Activated naive CD8-positive, alpha-beta T cell (primary cell): ENCODE measurements around the gene INVS.
"Not testable (repeated sequence)": the region's sequence is repeated elsewhere in the genome, so short reads cannot be mapped to it uniquely, and the experiment has no call there.

Experiments
- H3K27ac Mint-ChIP-seq: one replicate; pipeline ENCODE4 v1.8.0; 2021; ENCODE audit warnings: mixed read lengths
- H3K27me3 Mint-ChIP-seq: one replicate; pipeline ENCODE4 v1.8.0; 2021; ENCODE audit warnings: mixed read lengths
- H3K36me3 Mint-ChIP-seq: one replicate; pipeline ENCODE4 v1.8.0; 2021; ENCODE audit warnings: mixed read lengths
- H3K4me1 Mint-ChIP-seq: one replicate; pipeline ENCODE4 v1.8.0; 2021; ENCODE audit warnings: low read depth, mixed read lengths
- H3K4me3 Mint-ChIP-seq: one replicate; pipeline ENCODE4 v1.8.0; 2021; ENCODE audit warnings: mild to moderate bottlenecking, mixed read lengths
- H3K9me3 Mint-ChIP-seq: one replicate; pipeline ENCODE4 v1.8.0; 2021; ENCODE audit warnings: low read depth, mixed read lengths

Gene INVS

DNA sequence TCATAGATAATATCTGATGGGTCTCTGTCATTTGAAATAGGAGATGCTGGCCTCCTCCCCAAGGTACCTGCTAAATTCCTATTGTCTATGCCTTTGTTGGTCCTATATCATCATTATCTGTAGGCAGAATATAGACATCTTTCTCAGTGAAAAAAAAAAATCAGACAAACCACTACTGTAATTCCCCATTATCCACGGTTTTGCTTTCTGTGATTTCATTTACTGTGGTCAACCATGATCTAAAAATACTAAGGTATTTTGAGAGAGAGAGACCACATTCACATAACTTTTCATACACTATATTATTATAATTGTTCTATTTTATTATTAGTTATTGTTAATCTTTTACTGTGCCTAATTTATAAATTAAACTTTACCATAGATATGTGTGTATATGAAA is 122.5 kb downstream of the INVS start:
- H3K4me3 Mint-ChIP-seq: no peak overlapping the region
- H3K36me3 Mint-ChIP-seq: peaks cover 2% of the 10 kb centered on the region
- no peak overlapping the region for H3K27ac Mint-ChIP-seq
- H3K9me3 Mint-ChIP-seq: no peaks in the 10 kb centered on the region
- H3K4me1 Mint-ChIP-seq: no peaks in the 10 kb centered on the region
- no peaks in the 10 kb centered on the region for H3K27me3 Mint-ChIP-seq

DNA sequence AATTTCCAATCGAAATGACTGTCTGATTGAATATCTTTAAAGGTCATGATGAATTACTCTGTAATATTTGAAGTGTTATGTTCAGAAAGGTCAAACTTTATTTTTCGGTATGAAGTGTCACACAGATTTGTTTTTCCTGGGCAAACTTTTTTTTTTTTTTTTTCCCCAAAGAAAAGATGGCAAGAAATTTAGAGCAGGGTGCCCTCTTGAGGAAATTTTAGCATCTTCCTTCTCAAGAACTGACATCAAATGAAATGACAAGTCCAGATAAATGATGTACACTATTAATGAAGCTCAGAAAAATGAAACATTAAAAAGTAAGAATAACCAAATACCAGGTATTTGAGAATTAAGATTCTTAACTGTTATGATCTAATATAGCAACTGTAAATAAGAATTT is 123.6 kb downstream of the INVS start:
- no peaks in the 10 kb centered on the region for H3K27me3 Mint-ChIP-seq
- H3K4me3 Mint-ChIP-seq: no peak overlapping the region
- peaks cover 4% of the 10 kb centered on the region for H3K36me3 Mint-ChIP-seq
- H3K27ac Mint-ChIP-seq: no peak overlapping the region
- H3K4me1 Mint-ChIP-seq: no peaks in the 10 kb centered on the region
- no peaks in the 10 kb centered on the region for H3K9me3 Mint-ChIP-seq

DNA sequence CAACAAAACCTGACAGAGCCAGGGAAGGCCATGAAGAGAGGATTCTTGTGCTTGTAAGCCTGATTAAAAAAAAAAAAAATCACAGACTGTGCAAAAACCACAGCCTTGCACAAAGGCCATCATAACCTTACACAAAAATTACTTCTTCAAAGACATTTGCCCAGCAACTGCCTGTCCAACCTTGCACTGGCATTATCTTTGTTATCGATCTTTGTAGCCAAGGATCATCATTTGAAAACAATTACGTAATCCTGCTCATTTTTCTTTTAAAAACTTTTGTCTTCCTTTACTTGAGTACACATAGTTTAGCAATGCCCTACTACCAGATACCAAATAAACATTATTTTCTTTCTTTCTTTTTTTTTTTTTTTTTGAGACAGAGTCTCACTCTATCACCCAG is 128.6 kb downstream of the INVS start:
- H3K27me3 Mint-ChIP-seq: no peaks in the 10 kb centered on the region
- H3K4me3 Mint-ChIP-seq: no peak overlapping the region
- H3K9me3 Mint-ChIP-seq: no peaks in the 10 kb centered on the region
- no peaks in the 10 kb centered on the region for H3K4me1 Mint-ChIP-seq
- no peak overlapping the region for H3K27ac Mint-ChIP-seq
- peaks cover 20% of the 10 kb centered on the region for H3K36me3 Mint-ChIP-seq

DNA sequence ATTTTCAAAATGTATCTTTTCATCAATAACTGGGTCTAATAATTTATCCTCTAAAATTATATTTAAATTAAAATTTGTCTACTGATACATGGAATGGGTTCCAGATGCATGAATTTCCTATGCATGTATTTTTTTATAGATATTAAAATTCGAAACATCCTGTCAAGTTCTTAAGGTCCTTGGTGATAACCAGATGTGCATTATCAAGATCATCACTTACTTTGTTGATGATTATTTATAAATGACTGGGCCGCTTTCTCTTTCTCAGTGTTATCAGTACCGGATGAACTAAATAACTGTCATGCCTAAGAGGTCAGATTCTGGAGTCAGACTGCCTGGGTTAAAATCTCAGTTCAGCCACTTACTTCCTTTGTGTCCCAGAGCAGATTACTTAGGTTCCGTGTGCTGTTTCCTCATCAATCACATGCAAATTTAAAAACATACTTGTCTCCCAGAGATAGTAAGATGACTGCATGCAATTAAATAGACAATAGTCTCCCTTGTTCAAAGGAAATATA is 129.4 kb downstream of the INVS start:
- peaks cover 20% of the 10 kb centered on the region for H3K36me3 Mint-ChIP-seq
- no peak overlapping the region for H3K4me3 Mint-ChIP-seq
- no peaks in the 10 kb centered on the region for H3K27me3 Mint-ChIP-seq

DNA sequence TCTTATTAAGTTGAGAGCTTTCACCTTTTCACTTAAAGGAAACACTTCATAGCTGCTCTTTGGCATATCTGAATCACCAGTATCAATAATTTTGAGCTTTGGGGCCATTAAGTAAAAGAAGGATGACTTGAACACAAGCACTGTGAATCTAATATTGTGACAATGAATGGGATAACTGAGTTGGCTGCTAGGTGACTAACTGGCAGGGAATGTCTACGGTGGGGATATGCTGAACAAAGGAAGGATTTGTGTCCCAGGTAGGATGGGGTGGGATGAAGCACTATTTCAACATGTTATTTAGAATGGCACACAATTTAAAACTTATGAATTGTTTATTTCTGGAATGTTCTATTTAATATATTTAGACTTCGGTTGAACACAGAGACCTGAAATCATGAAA is 130.1 kb downstream of the INVS start:
- Mint-ChIP-seq H3K27ac (no peak overlapping the region), H3K4me1 (no peaks in the 10 kb centered on the region), H3K4me3 (no peak overlapping the region), H3K27me3 (no peaks in the 10 kb centered on the region), H3K36me3 (peaks cover 20% of the 10 kb centered on the region), H3K9me3 (no peaks in the 10 kb centered on the region)

More for the DNA sequence above, 129.4 kb downstream of the INVS start:
- H3K9me3 Mint-ChIP-seq: no peaks in the 10 kb centered on the region
- H3K4me1 Mint-ChIP-seq: no peaks in the 10 kb centered on the region
- H3K27ac Mint-ChIP-seq: no peak overlapping the region

DNA sequence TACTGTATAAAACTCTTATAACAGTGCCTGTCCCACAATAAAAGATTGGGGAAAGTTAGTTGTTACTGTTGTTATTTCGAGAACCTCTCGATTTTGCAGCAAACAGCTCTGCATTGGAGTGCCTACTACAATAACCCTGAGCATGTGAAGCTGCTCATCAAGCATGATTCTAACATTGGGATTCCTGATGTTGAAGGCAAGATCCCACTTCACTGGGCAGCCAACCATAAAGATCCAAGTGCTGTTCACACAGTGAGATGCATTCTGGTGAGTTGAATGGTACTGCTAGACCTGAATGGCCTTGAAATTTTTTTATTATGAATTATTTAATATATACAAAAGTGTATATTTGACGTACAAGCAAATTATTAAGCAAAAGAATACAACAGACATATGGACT is 130.5 kb downstream of the INVS start:
- Mint-ChIP-seq H3K4me1 (no peaks in the 10 kb centered on the region), H3K4me3 (no peak overlapping the region), H3K36me3 (peaks cover 25% of the 10 kb centered on the region), H3K9me3 (no peaks in the 10 kb centered on the region), H3K27ac (no peak overlapping the region), H3K27me3 (no peaks in the 10 kb centered on the region)

DNA sequence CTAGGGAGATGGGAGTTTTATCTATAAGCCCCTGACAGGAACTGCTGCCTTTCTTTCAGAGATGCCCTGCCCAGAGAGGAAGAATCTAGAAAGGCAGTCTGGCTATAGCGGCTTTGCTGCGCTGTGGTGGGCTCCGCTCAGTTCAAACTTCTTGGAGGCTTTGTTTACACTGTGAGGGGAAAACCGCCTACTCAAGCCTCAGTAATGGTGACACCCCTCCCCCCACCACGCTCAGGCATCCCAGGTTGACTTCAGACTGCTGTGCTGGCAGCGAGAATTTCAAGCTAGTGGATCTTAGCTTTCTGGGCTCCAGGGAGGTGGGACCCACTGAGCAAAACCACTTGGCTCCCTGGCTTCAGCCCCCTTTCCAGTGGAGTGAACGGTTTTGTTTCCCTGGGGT is 137.9 kb downstream of the INVS start:
- H3K27ac Mint-ChIP-seq, H3K4me1 Mint-ChIP-seq, H3K27me3 Mint-ChIP-seq, H3K9me3 Mint-ChIP-seq, H3K4me3 Mint-ChIP-seq: not testable (repeated sequence)
- peaks cover 33% of the 10 kb centered on the region for H3K36me3 Mint-ChIP-seq

DNA sequence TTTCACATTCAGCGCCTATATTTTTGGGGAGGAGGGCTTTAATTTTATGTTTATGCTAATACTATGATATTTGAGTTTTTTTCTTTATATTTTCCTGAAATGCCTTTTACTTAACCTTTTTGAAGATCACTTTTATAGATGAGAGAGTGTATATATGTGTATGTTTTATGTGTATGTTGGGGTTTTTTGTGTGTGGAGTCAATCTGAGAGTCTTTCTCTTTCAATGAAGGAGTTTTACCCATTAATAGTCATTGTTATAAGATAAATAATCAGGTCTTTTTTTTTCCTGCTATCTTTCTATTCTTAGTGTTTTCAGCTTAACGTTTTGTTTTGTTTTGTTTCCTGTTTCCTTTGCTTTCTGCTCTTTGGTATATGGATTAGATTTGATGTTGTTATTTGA is 141.5 kb downstream of the INVS start:
- no peak overlapping the region for H3K27ac Mint-ChIP-seq
- H3K4me3 Mint-ChIP-seq: no peak overlapping the region
- H3K36me3 Mint-ChIP-seq: peaks cover 32% of the 10 kb centered on the region
- no peaks in the 10 kb centered on the region for H3K27me3 Mint-ChIP-seq
- H3K9me3 Mint-ChIP-seq: no peaks in the 10 kb centered on the region
- H3K4me1 Mint-ChIP-seq: no peaks in the 10 kb centered on the region

DNA sequence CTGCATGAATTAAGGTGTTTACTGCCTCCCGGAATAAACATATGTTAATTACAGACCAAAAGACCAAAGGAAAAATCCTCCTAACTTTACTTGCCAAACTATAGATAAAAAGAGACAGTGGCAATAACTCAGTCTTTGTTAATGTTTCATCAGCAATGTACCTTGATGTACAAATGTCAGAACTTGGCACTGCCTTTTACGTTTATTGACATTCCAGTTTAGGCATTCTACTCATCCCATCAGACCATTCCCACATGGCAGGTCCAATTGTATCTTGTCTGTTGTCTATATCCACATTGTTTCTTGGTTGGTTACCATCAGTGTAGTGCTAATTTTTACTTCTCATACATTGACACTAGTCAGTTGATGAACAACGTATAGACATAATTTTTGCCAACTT is 168.2 kb downstream of the INVS start:
- peaks cover 16% of the 10 kb centered on the region for H3K36me3 Mint-ChIP-seq
- no peaks in the 10 kb centered on the region for H3K9me3 Mint-ChIP-seq
- H3K4me3 Mint-ChIP-seq: no peak overlapping the region
- H3K27me3 Mint-ChIP-seq: no peaks in the 10 kb centered on the region
- no peak overlapping the region for H3K27ac Mint-ChIP-seq
- H3K4me1 Mint-ChIP-seq: no peaks in the 10 kb centered on the region

DNA sequence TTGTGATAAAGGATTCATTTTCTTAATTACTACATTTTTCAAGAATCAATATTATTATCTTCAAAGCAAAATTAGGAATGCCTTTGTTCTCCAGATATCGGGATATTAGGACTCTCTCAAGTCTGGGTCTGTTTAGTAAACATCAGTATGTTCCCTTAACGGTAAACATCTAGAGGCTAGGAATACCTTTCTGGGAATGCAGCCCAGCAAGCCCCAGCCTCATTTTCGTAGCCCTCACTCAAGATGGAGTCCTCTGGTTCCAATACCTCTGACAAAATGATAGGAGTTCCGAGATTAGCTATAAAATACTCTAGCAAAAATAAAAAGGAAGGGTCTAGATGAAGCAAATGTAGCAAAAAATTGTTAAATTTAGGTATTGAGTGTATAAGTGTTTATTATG is 169.2 kb downstream of the INVS start:
- Mint-ChIP-seq H3K27ac (no peak overlapping the region), H3K27me3 (no peaks in the 10 kb centered on the region), H3K4me3 (no peak overlapping the region), H3K36me3 (peaks cover 19% of the 10 kb centered on the region), H3K4me1 (no peaks in the 10 kb centered on the region), H3K9me3 (no peaks in the 10 kb centered on the region)

DNA sequence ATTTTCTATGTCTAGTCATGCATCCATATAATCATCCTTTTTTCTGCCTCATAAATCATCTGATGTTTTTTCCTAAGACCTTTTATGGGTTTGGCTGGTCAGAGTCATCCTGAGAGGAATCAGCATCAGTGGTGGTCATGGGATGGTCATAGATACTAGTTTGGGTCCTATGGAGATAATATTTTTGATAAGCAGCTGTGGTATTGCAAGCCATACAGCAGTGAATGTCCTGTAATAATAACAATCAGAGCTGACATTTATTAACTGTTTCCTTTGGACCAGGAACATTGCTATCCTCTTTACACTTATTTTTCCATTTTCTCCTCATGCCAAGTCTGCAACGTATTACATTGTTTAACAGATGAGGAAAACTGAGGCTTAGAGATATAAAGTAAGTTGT is 170.6 kb downstream of the INVS start:
- no peaks in the 10 kb centered on the region for H3K27me3 Mint-ChIP-seq
- no peaks in the 10 kb centered on the region for H3K9me3 Mint-ChIP-seq
- H3K4me3 Mint-ChIP-seq: no peak overlapping the region
- no peak overlapping the region for H3K27ac Mint-ChIP-seq
- no peaks in the 10 kb centered on the region for H3K4me1 Mint-ChIP-seq
- peaks cover 17% of the 10 kb centered on the region for H3K36me3 Mint-ChIP-seq

DNA sequence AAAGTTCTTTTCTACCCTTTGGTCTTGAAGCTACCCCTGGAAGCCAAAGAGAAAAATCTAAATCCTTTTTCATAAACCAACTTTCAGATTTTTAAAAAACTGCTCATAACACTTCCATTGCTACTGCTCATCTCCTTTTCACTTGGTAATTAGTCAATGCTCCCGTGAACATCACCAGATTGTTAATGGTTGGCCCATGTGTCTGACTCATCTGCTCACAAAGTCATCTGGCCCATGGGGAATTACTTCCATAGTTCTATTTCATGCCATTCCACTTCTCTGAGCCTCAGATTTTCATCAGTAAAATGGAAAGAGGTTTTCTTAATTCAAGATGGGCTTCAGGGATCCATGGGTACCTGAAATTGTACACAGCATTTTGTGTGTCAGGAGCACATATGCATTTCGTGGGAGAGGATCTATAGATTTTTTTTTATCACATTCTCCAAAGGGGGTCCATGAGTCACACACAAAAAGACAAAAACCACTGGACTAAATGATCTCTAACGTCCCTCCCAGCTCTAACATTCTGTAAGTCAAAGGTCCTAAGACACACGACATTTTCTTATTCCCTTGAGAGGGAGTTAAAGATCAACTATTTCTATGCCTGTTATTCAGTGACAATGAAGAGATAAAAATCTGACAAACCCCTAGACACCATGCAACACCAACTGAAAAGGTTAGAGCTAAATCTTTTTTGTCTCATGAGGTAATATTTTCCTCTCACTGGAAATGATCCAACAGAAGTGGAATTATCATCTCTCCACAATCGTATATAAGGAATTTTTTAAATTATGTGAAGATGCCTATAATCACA is 178.3 kb downstream of the INVS start:
- peaks cover 29% of the 10 kb centered on the region for H3K36me3 Mint-ChIP-seq

DNA sequence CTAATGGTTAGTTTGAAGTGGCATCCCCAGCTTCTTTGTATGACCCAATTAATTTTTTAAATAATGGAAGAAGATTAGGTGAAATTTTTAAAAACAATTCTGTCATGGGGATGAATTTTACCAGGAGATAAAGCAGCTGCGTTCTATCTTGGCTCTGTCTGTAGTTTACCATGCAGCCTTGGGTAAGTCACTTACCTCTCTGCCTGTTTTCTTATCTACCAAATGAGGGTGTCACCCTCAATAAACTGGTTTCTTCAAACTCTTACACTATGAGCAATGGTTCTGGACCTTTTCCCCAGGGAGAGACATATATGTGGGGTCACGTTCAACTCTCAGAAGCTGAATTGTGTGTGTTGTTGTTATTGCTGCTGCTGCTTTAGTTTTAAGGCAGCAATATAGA is 182.0 kb downstream of the INVS start:
- Mint-ChIP-seq H3K9me3 (peaks cover 11% of the 10 kb centered on the region), H3K27ac (no peak overlapping the region), H3K27me3 (no peaks in the 10 kb centered on the region), H3K4me3 (no peak overlapping the region), H3K36me3 (peaks cover 47% of the 10 kb centered on the region), H3K4me1 (no peaks in the 10 kb centered on the region)

More for the DNA sequence above, 178.3 kb downstream of the INVS start:
- Mint-ChIP-seq H3K27me3 (no peaks in the 10 kb centered on the region), H3K27ac (no peak overlapping the region), H3K9me3 (no peaks in the 10 kb centered on the region), H3K4me3 (no peak overlapping the region), H3K4me1 (no peaks in the 10 kb centered on the region)

DNA sequence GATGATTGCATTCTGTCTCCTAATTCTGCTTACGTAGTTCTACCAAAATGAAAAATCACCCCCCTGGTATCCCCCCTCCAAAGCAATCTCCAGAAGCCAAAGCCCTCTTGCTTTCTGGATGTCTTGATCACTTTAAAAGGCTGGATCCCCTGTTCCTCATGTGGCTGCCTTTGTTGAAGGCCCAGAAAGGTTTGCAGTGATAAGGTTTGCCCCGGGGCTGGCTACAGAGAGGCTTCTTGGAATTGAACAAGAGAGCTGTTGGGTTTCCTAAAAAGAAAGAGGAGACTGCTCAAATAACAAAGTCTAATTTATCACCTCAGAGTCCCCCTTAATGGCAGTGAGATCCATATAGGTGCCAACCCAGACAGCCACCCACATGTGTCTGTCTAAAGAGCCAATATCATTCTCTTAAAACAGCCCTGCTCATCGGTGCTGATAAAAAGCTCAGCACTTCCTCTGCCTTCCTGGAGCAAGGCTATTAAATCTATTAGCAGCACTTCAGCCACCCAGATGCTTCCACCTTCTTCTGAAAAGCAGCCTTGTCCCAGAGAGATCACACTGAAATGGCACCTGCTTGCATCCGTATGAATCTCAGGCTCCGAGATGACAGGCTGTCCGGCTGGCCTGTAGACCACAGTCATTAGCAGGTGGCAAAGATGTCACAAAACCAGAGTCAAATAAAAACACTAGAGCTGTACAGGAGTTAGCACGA is 182.8 kb downstream of the INVS start:
- H3K9me3 Mint-ChIP-seq: peaks cover 15% of the 10 kb centered on the region
- H3K4me1 Mint-ChIP-seq: no peaks in the 10 kb centered on the region
- H3K27me3 Mint-ChIP-seq: no peaks in the 10 kb centered on the region
- peaks cover 49% of the 10 kb centered on the region for H3K36me3 Mint-ChIP-seq
- H3K27ac Mint-ChIP-seq: no peak overlapping the region
- no peak overlapping the region for H3K4me3 Mint-ChIP-seq

DNA sequence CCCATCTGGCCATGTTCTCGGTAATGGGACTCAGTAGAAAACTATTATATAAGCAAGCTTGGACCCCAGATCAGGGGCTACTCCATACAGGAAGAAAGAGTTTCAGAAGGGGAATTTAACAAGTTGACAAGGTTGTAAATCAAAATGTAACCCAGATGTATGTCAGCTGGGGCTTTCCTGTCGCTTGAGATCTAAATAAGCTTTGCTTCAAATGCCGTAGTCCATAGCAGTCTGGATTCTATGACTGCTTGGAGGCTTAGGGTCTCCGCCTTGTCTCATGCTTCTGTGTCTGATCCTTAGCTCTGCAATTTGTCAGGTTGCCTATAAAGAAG is 183.3 kb downstream of the INVS start:
- no peak overlapping the region for H3K27ac Mint-ChIP-seq
- H3K4me3 Mint-ChIP-seq: no peak overlapping the region
- H3K27me3 Mint-ChIP-seq: no peaks in the 10 kb centered on the region
- peaks cover 17% of the 10 kb centered on the region for H3K9me3 Mint-ChIP-seq
- no peaks in the 10 kb centered on the region for H3K4me1 Mint-ChIP-seq
- H3K36me3 Mint-ChIP-seq: peaks cover 49% of the 10 kb centered on the region

DNA sequence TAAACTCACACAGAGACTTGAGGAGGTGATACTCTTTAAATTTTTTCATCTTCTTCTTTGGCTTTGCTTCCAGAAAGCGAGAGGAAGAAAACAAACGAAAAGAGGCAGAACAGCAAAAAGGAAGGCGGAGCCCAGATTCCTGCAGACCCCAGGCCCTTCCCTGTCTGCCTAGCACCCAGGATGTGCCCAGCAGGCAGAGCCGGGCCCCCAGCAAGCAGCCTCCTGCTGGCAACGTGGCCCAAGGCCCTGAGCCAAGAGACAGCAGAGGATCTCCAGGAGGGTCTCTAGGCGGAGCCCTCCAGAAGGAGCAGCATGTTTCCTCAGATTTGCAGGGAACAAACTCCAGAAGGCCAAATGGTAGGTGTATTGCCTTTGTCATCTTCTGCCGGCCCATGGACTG is 185.2 kb downstream of the INVS start:
- Mint-ChIP-seq H3K4me3 (no peak overlapping the region), H3K36me3 (peaks cover 56% of the 10 kb centered on the region), H3K9me3 (peaks cover 22% of the 10 kb centered on the region), H3K27ac (no peak overlapping the region), H3K4me1 (no peaks in the 10 kb centered on the region), H3K27me3 (no peaks in the 10 kb centered on the region)
